GM13976 (cell line): ENCODE measurements around the gene REC114.
"Not testable (repeated sequence)": the region's sequence is repeated elsewhere in the genome, so short reads cannot be mapped to it uniquely, and the experiment has no call there.

ENCODE experiments used
- DNase-seq: peaks from one replicate; pipeline ENCODE4 v3.0.0; 2012; ENCODE audit warnings: low spot score
- in situ Hi-C: fragments of 300-500 bp; cut with MboI; formaldehyde crosslinking; loops from one replicate; pipeline ENCODE4 v1.12.0; 2022; ENCODE audit warnings: low sequenced_read_pairs, mixed read lengths, inconsistent platforms; ENCODE audit not compliant: unreplicated experiment
- TF ChIP-seq, protein P1 (sequence below): IDR thresholded peaks from 2 replicates; pipeline ENCODE4 v1.5.1; 2012; ENCODE audit warnings: borderline replicate concordance, mild to moderate bottlenecking; ENCODE audit not compliant: insufficient read depth; ENCODE audit errors: extremely low read depth, missing control alignments, control extremely low read depth

The REC114 gene

DNA sequence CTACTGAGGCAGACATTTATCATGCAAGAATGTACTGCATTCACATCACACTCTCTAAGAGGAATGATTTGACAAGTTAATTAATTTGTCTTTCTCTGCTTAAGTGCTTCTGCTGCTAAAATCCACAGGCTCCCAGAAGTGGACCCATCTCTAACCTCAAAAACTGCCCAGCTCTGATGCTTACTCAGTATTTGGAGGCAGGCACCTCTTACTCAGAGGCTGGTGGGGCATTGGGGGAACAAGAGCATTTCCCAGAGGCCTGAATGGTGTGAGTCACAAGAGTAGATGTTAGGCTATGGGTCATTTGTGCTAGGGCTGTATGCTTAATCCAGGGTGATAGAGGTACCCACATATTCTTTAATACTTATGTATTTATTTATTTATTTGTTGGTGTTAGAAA lies 39.8 kb upstream of the REC114 start:
- TF ChIP-seq, protein P1, sequence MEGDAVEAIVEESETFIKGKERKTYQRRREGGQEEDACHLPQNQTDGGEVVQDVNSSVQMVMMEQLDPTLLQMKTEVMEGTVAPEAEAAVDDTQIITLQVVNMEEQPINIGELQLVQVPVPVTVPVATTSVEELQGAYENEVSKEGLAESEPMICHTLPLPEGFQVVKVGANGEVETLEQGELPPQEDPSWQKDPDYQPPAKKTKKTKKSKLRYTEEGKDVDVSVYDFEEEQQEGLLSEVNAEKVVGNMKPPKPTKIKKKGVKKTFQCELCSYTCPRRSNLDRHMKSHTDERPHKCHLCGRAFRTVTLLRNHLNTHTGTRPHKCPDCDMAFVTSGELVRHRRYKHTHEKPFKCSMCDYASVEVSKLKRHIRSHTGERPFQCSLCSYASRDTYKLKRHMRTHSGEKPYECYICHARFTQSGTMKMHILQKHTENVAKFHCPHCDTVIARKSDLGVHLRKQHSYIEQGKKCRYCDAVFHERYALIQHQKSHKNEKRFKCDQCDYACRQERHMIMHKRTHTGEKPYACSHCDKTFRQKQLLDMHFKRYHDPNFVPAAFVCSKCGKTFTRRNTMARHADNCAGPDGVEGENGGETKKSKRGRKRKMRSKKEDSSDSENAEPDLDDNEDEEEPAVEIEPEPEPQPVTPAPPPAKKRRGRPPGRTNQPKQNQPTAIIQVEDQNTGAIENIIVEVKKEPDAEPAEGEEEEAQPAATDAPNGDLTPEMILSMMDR: no peak
- in situ Hi-C loops: no loop called here
- no peak for DNase-seq

GRCh38 chr15:73414876-73415275 lies 28.1 kb upstream of the REC114 start:
- in situ Hi-C loops: no loop called here
- TF ChIP-seq, protein P1: no peak
- DNase-seq: no peak

DNA sequence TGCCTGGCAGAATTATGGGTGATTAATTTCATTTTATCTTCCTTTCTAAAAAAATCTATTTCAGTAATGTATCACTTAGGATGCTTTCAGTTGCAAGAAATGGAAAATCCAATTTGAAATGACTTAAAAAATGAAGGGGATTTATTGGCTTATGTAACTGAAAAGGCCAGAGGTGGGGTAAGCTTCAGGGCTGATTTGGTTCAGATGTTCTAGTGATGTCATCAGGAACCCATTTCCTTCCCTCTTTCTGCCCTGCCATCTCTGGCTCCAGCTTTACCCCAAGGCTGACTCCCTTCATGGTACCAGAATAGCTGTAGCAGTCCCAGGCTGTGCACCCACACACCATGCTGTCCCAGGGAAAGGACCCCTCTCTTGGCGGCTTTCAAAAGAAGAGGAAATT lies 18.5 kb upstream of the REC114 start:
- TF ChIP-seq, protein P1: no peak
- in situ Hi-C loops: no loop called here
- DNase-seq: no peak

DNA sequence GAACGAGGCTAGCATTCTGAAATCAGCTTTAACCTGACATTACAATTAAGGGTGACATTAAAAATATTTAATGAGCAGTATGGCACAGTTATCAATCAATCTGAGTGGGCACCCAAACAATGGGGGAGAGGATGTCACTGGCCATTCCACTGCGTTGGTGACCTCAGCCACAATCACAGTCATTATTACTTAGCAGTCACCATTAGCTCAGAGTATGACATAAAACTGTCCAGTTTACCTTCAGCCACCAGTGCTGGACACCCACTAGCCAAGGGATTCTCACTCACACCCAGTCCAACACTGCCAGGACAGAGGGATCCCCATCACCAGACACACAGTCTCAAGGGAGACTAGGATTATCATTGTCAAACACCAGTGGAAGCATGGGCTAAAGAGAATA lies 17.5 kb upstream of the REC114 start:
- DNase-seq: no peak
- in situ Hi-C loops: no loop called here
- TF ChIP-seq, protein P1: no peak

DNA sequence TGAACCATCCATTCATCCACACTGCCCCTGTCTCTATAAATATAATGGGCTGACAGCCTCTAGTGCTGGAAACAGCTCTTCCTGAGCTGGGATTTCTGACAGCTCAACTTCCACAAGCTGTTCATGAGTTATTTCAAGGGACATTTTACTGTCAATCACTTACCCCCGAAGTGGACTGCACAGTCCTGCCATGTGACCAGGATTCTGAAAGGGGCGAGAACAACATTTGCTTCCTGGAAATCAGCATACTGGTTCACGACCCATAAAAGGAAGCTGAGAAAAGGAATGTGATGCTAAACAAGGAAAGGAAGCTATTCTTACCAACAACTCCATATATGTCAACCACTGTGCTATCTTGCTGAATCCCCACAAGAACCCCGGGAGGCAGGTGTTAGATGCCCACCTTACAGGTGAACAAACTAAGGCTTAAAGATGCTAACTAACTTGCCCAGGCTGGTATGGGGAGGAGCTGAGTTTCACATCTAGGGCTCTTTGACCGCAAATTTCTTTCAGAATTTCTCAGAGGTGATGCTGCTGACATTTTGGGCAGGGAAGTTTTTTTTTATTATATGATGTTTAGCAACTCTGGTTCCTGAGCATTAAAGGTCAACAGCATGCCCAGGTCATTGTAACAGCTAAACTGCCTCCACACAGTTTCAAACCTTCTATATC lies 16.5 kb upstream of the REC114 start:
- in situ Hi-C loops: no loop called here

DNA sequence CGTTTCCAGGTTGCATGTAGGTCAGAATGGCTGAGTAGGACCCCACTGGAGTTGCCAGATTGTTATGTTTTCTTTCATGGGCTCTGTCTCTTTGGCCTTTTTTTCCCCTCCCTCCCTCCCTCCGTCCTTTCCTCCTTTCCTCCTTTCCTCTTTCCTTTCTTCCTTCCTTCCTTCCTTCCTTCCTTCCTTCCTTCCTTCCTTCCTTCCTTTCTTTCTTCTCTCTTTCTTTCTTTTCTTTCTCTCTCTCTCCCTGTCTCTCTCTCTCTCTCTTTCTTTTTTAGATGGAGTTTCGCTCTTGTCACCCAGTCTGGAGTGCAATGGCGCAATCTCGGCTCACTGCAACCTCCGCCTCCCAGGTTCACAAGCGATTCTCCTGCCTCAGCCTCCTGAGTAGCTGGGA lies 11.6 kb upstream of the REC114 start:
- in situ Hi-C loops, DNase-seq: not testable (repeated sequence)

More for the DNA sequence above, 16.5 kb upstream of the REC114 start:
- TF ChIP-seq, protein P1: no peak
- no peak for DNase-seq

- TF ChIP-seq, protein P1: no peak
- in situ Hi-C loops: no loop called here
- no peak for DNase-seq
Measured at GRCh38 chr15:73433873-73434272, 9.1 kb upstream of the REC114 start.
